ENCODE results near the gene FERMT3.

FERMT3 gene

GRCh38 chr11:64224151-64224890, 17.8 kb downstream of the FERMT3 start:
- Histone ChIP-seq H2BK15ac (replicated peaks; ENCODE audit: low read depth) (no peak overlapping the region), H3K9ac (ENCODE audit: low read length) (no peak overlapping the region), H3K18ac (ENCODE audit: low read length) (no peak overlapping the region), H3K56ac (ENCODE audit: low read length) (no peak overlapping the region), H2BK120ac (ENCODE audit: low read depth, low read length) (no peak overlapping the region), H3K23ac (ENCODE audit: low read length) (no peak overlapping the region), H3K4me1 (ENCODE audit: control insufficient read depth, low read depth, low read length) (peaks cover 2% of the 10 kb centered on the region), H4K8ac (ENCODE audit: low read depth, low read length) (no peak overlapping the region), H3K4me2 (ENCODE audit: low read length) (no peak overlapping the region), H3K79me1 (ENCODE audit: low read length) (peaks cover 4% of the 10 kb centered on the region), H2AK5ac (ENCODE audit: low read length) (no peak overlapping the region), H2BK5ac (ENCODE audit: low read length) (no peak overlapping the region), H4K5ac (ENCODE audit: low read length) (no peak overlapping the region), H3K27me3 (ENCODE audit: insufficient read depth, low read length, poor library complexity) (no peaks in the 10 kb centered on the region), H3K4me3 (ENCODE audit: low read length) (no peak overlapping the region), H3K4ac (ENCODE audit: low read depth, low read length) (no peak overlapping the region), H3K27ac (ENCODE audit: low read depth, low read length) (no peak overlapping the region), H3K79me2 (ENCODE audit: control insufficient read depth, insufficient read depth, low read length) (no peaks in the 10 kb centered on the region), H3K36me3 (ENCODE audit: control insufficient read depth, insufficient read depth, low read length) (no peaks in the 10 kb centered on the region)
- DNase-seq, result no peak
- no CpG with 5 or more reads among the region's 17 CpGs for WGBS (ENCODE audit: extremely low coverage, insufficient coverage, low lambda C conversion rate)

- Histone ChIP-seq H2BK120ac (ENCODE audit: low read depth, low read length) (no peak overlapping the region), H2BK15ac (replicated peaks; ENCODE audit: low read depth) (no peak overlapping the region), H4K5ac (ENCODE audit: low read length) (no peak overlapping the region), H3K56ac (ENCODE audit: low read length) (peak overlapping the region; percentile 52), H3K4me1 (ENCODE audit: control insufficient read depth, low read depth, low read length) (peaks cover 2% of the 10 kb centered on the region), H3K36me3 (ENCODE audit: control insufficient read depth, insufficient read depth, low read length) (no peaks in the 10 kb centered on the region), H3K27me3 (ENCODE audit: insufficient read depth, low read length, poor library complexity) (no peaks in the 10 kb centered on the region), H3K9ac (ENCODE audit: low read length) (peak overlapping the region; percentile 93), H4K8ac (ENCODE audit: low read depth, low read length) (no peak overlapping the region), H2AK5ac (ENCODE audit: low read length) (no peak overlapping the region), H3K4me2 (ENCODE audit: low read length) (peak overlapping the region; percentile 83), H3K23ac (ENCODE audit: low read length) (no peak overlapping the region), H3K4me3 (ENCODE audit: low read length) (no peak overlapping the region), H3K27ac (ENCODE audit: low read depth, low read length) (peak overlapping the region; percentile 17), H3K18ac (ENCODE audit: low read length) (no peak overlapping the region), H3K79me1 (ENCODE audit: low read length) (peaks cover 4% of the 10 kb centered on the region), H3K4ac (ENCODE audit: low read depth, low read length) (no peak overlapping the region), H2BK5ac (ENCODE audit: low read length) (no peak overlapping the region), H3K79me2 (ENCODE audit: control insufficient read depth, insufficient read depth, low read length) (no peaks in the 10 kb centered on the region)
- no peak for DNase-seq
- no CpG with 5 or more reads among the region's 22 CpGs for WGBS (ENCODE audit: extremely low coverage, insufficient coverage, low lambda C conversion rate)
These were observed 18.5 kb downstream of the FERMT3 start for GRCh38 chr11:64224891-64225607.

GRCh38 chr11:64225608-64226506, 19.3 kb downstream of the FERMT3 start, which contains the start of the genes NUDT22 and TRPT1:
TSS of gene NUDT22 (plus strand) at chr11:64226274. CDS start at chr11:64226653, 379 bp downstream.
TSS of gene TRPT1 (minus strand) at chr11:64226186. CDS start at chr11:64225860, 326 bp downstream.
- peak within 1 kb of the TSS; percentile 80 for H2BK5ac ChIP-seq (ENCODE audit: low read length)
- H3K56ac ChIP-seq (ENCODE audit: low read length), result peak within 1 kb of the TSS; percentile 97
- H3K27ac ChIP-seq (ENCODE audit: low read depth, low read length), result peak within 1 kb of the TSS; percentile 45
- H3K4me3 ChIP-seq (ENCODE audit: low read length), result peak within 1 kb of the TSS; percentile 77
- H4K8ac ChIP-seq (ENCODE audit: low read depth, low read length), result peak within 1 kb of the TSS; percentile 41
- no peak within 1 kb of the TSS for H2BK15ac ChIP-seq (replicated peaks; ENCODE audit: low read depth)
- H3K36me3 ChIP-seq (ENCODE audit: control insufficient read depth, insufficient read depth, low read length), result no peaks in the 10 kb centered on the region
- no peak within 1 kb of the TSS for H2BK120ac ChIP-seq (ENCODE audit: low read depth, low read length)
- H4K5ac ChIP-seq (ENCODE audit: low read length), result no peak within 1 kb of the TSS
- peaks cover 4% of the 10 kb centered on the region for H3K79me1 ChIP-seq (ENCODE audit: low read length)
- H3K18ac ChIP-seq (ENCODE audit: low read length), result peak within 1 kb of the TSS; percentile 44
- H3K4me2 ChIP-seq (ENCODE audit: low read length), result peak within 1 kb of the TSS; percentile 83
- H3K79me2 ChIP-seq (ENCODE audit: control insufficient read depth, insufficient read depth, low read length), result no peaks in the 10 kb centered on the region
- H3K27me3 ChIP-seq (ENCODE audit: insufficient read depth, low read length, poor library complexity), result no peaks in the 10 kb centered on the region
- peak within 1 kb of the TSS; percentile 25 for H3K4ac ChIP-seq (ENCODE audit: low read depth, low read length)
- peaks cover 2% of the 10 kb centered on the region for H3K4me1 ChIP-seq (ENCODE audit: control insufficient read depth, low read depth, low read length)
- peak; percentile 85 for DNase-seq
- peak within 1 kb of the TSS; percentile 29 for H3K23ac ChIP-seq (ENCODE audit: low read length)
- H3K9ac ChIP-seq (ENCODE audit: low read length), result peak within 1 kb of the TSS; percentile 96
- WGBS (ENCODE audit: extremely low coverage, insufficient coverage, low lambda C conversion rate), result no CpG with 5 or more reads among the region's 54 CpGs
- H2AK5ac ChIP-seq (ENCODE audit: low read length), result no peak within 1 kb of the TSS

- Histone ChIP-seq H3K4me2 (ENCODE audit: low read length) (peak overlapping the region; percentile 55), H2BK120ac (ENCODE audit: low read depth, low read length) (no peak overlapping the region), H3K27me3 (ENCODE audit: insufficient read depth, low read length, poor library complexity) (no peaks in the 10 kb centered on the region), H3K27ac (ENCODE audit: low read depth, low read length) (no peak overlapping the region), H3K4ac (ENCODE audit: low read depth, low read length) (no peak overlapping the region), H2BK5ac (ENCODE audit: low read length) (peak overlapping the region; percentile 6), H3K79me2 (ENCODE audit: control insufficient read depth, insufficient read depth, low read length) (no peaks in the 10 kb centered on the region), H3K79me1 (ENCODE audit: low read length) (peaks cover 4% of the 10 kb centered on the region), H3K18ac (ENCODE audit: low read length) (peak overlapping the region; percentile 44), H2AK5ac (ENCODE audit: low read length) (no peak overlapping the region), H2BK15ac (replicated peaks; ENCODE audit: low read depth) (no peak overlapping the region), H4K8ac (ENCODE audit: low read depth, low read length) (no peak overlapping the region), H4K5ac (ENCODE audit: low read length) (no peak overlapping the region), H3K36me3 (ENCODE audit: control insufficient read depth, insufficient read depth, low read length) (no peaks in the 10 kb centered on the region), H3K4me1 (ENCODE audit: control insufficient read depth, low read depth, low read length) (peaks cover 4% of the 10 kb centered on the region), H3K4me3 (ENCODE audit: low read length) (peak overlapping the region; percentile 77), H3K23ac (ENCODE audit: low read length) (peak overlapping the region; percentile 29), H3K56ac (ENCODE audit: low read length) (peak overlapping the region; percentile 89), H3K9ac (ENCODE audit: low read length) (peak overlapping the region; percentile 96)
- no CpG with 5 or more reads among the region's 26 CpGs for WGBS (ENCODE audit: extremely low coverage, insufficient coverage, low lambda C conversion rate)
- no peak for DNase-seq
These were observed 20.1 kb downstream of the FERMT3 start for GRCh38 chr11:64226507-64227051.

GRCh38 chr11:64227405-64227956, 21.0 kb downstream of the FERMT3 start:
- Histone ChIP-seq H3K18ac (ENCODE audit: low read length) (no peak overlapping the region), H3K9ac (ENCODE audit: low read length) (peak overlapping the region; percentile 2), H3K27ac (ENCODE audit: low read depth, low read length) (no peak overlapping the region), H3K36me3 (ENCODE audit: control insufficient read depth, insufficient read depth, low read length) (no peaks in the 10 kb centered on the region), H3K79me2 (ENCODE audit: control insufficient read depth, insufficient read depth, low read length) (no peaks in the 10 kb centered on the region), H3K56ac (ENCODE audit: low read length) (peak overlapping the region; percentile 58), H3K4me3 (ENCODE audit: low read length) (no peak overlapping the region), H3K27me3 (ENCODE audit: insufficient read depth, low read length, poor library complexity) (no peaks in the 10 kb centered on the region), H2BK15ac (replicated peaks; ENCODE audit: low read depth) (no peak overlapping the region), H2AK5ac (ENCODE audit: low read length) (no peak overlapping the region), H2BK120ac (ENCODE audit: low read depth, low read length) (no peak overlapping the region), H4K8ac (ENCODE audit: low read depth, low read length) (no peak overlapping the region), H4K5ac (ENCODE audit: low read length) (no peak overlapping the region), H3K4me2 (ENCODE audit: low read length) (no peak overlapping the region), H3K4me1 (ENCODE audit: control insufficient read depth, low read depth, low read length) (peaks cover 4% of the 10 kb centered on the region), H3K79me1 (ENCODE audit: low read length) (peaks cover 4% of the 10 kb centered on the region), H3K4ac (ENCODE audit: low read depth, low read length) (no peak overlapping the region), H2BK5ac (ENCODE audit: low read length) (no peak overlapping the region), H3K23ac (ENCODE audit: low read length) (no peak overlapping the region)
- no peak for DNase-seq
- WGBS (ENCODE audit: extremely low coverage, insufficient coverage, low lambda C conversion rate), result no CpG with 5 or more reads among the region's 3 CpGs

Data from mesendoderm (in vitro differentiated cells).